ENCODE results near the gene ELAVL2. TPM values are rescaled to one million over a fixed set of nuclear protein-coding genes. Genes with fewer than 3 reads are reported as not detected.

Gene ELAVL2
- total RNA-seq, 4 donors from 2014 or later: 0.15 to 4.4 TPM; not detected in 2

GRCh38 chr9:23779220-23779619 is 46.8 kb downstream of the ELAVL2 start:
- no peak overlapping the region for H3K4me3 ChIP-seq
- TF ChIP-seq CTCF (IDR thresholded peaks at IDR 0.05) (no peak), POLR2A (IDR thresholded peaks at IDR 0.05) (no peak)
- no peak for DNase-seq
- no peaks in the 10 kb centered on the region for H3K4me1 ChIP-seq
- intact Hi-C loops (cut with DNase I; ENCODE audit: low total_unique reads): no loop called here
- H3K9me3 ChIP-seq: no peaks in the 10 kb centered on the region
- no peak overlapping the region for H3K27ac ChIP-seq
- no peaks in the 10 kb centered on the region for H3K36me3 ChIP-seq
- H3K27me3 ChIP-seq: no peaks in the 10 kb centered on the region

GRCh38 chr9:23777328-23777727 is 48.7 kb downstream of the ELAVL2 start:
- Histone ChIP-seq H3K27me3 (no peaks in the 10 kb centered on the region), H3K27ac (no peak overlapping the region), H3K4me1 (no peaks in the 10 kb centered on the region), H3K9me3 (no peaks in the 10 kb centered on the region), H3K36me3 (no peaks in the 10 kb centered on the region), H3K4me3 (no peak overlapping the region)
- intact Hi-C loops (cut with DNase I; ENCODE audit: low total_unique reads): no loop called here
- no peak for TF ChIP-seq CTCF (IDR thresholded peaks at IDR 0.05)
- DNase-seq: no peak

- intact Hi-C loops (cut with DNase I; ENCODE audit: low total_unique reads): no loop called here
- H3K27me3 ChIP-seq: no peaks in the 10 kb centered on the region
- no peaks in the 10 kb centered on the region for H3K9me3 ChIP-seq
- DNase-seq: no peak
- no peaks in the 10 kb centered on the region for H3K36me3 ChIP-seq
- H3K4me1 ChIP-seq: no peaks in the 10 kb centered on the region
- TF ChIP-seq POLR2A (IDR thresholded peaks at IDR 0.05) (no peak), CTCF (IDR thresholded peaks at IDR 0.05) (no peak)
- no peak overlapping the region for H3K27ac ChIP-seq
- H3K4me3 ChIP-seq: no peak overlapping the region
These were observed 50.5 kb downstream of the ELAVL2 start for GRCh38 chr9:23775549-23775948.

- Histone ChIP-seq H3K27ac (no peak overlapping the region), H3K4me1 (no peaks in the 10 kb centered on the region), H3K36me3 (no peaks in the 10 kb centered on the region), H3K4me3 (no peak overlapping the region), H3K27me3 (no peaks in the 10 kb centered on the region), H3K9me3 (no peaks in the 10 kb centered on the region)
- intact Hi-C loops (cut with DNase I; ENCODE audit: low total_unique reads): no loop called here
- TF ChIP-seq CTCF (IDR thresholded peaks at IDR 0.05) (no peak), POLR2A (IDR thresholded peaks at IDR 0.05) (no peak)
- DNase-seq: no peak
These were observed 51.8 kb downstream of the ELAVL2 start for GRCh38 chr9:23774266-23774665.

- TF ChIP-seq CTCF (IDR thresholded peaks at IDR 0.05) (no peak), POLR2A (IDR thresholded peaks at IDR 0.05) (no peak)
- no peak overlapping the region for H3K27ac ChIP-seq
- DNase-seq: no peak
- no peak overlapping the region for H3K4me3 ChIP-seq
- H3K9me3 ChIP-seq: no peaks in the 10 kb centered on the region
- no peaks in the 10 kb centered on the region for H3K4me1 ChIP-seq
- H3K36me3 ChIP-seq: no peaks in the 10 kb centered on the region
- intact Hi-C loops (cut with DNase I; ENCODE audit: low total_unique reads): no loop called here
- no peaks in the 10 kb centered on the region for H3K27me3 ChIP-seq
These were observed 53.7 kb downstream of the ELAVL2 start for GRCh38 chr9:23772385-23772783.
